Measurements from ENCODE around the gene GZMB.

The GZMB gene

DNA sequence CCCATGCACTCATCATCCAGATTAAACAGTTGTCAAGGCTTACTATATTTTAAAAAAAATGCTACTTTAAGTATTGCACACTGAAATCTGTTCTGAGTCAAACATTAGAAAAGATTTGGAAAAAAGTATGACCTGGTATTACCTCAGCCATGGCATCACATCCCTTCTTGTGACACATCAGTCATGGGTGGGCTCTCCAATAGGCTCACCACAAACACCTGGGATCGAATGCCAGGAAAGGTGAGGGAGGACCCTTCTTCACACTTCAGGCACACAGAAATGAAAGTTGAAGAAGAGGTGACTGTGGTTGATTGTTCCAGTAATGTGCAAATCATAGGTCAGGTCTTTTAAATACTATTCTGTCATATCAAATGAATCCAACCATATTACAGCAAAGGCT lies 36.6 kb upstream of the GZMB start:
- H3K9ac ChIP-seq (ENCODE audit: low read depth, low read length) = no peak overlapping the region
- H3K4me3 ChIP-seq (ENCODE audit: low read depth in 1 of 2, low read length in 2 of 2) = no peak overlapping the region
- no peaks in the 10 kb centered on the region for H3K27me3 ChIP-seq (ENCODE audit: insufficient read depth, low read length, poor library complexity)
- H3K4me2 ChIP-seq (ENCODE audit: insufficient read depth, low read length) = no peak overlapping the region
- DNase-seq = no peak
- no peak overlapping the region for H3K27ac ChIP-seq (ENCODE audit: low read length)
- TF ChIP-seq EZH2 (IDR thresholded peaks at IDR 0.05; ENCODE audit: borderline replicate concordance, low read depth, low read length, severe bottlenecking) (no peak), CTCF (IDR thresholded peaks at IDR 0.05; ENCODE audit: borderline replicate concordance, extremely low read depth, low read length, poor library complexity, severe bottlenecking) (no peak)
- H3K79me2 ChIP-seq (ENCODE audit: insufficient read depth, low read length) = no peaks in the 10 kb centered on the region
- no peak overlapping the region for H2AFZ ChIP-seq (ENCODE audit: low read depth, low read length)
- H3K4me1 ChIP-seq (ENCODE audit: insufficient read depth, low read length) = peaks cover 27% of the 10 kb centered on the region
- no peaks in the 10 kb centered on the region for H4K20me1 ChIP-seq (ENCODE audit: insufficient read depth, low read length)
- no peaks in the 10 kb centered on the region for H3K36me3 ChIP-seq (ENCODE audit: insufficient read depth, low read length)
- ATAC-seq (ENCODE audit: insufficient read depth, low read depth) = no peak
- no peaks in the 10 kb centered on the region for H3K9me3 ChIP-seq (ENCODE audit: insufficient read depth, low read length, severe bottlenecking)

- Histone ChIP-seq H3K4me1 (ENCODE audit: insufficient read depth, low read length) (peaks cover 23% of the 10 kb centered on the region), H3K36me3 (ENCODE audit: insufficient read depth, low read length) (no peaks in the 10 kb centered on the region), H3K79me2 (ENCODE audit: insufficient read depth, low read length) (no peaks in the 10 kb centered on the region), H3K27me3 (ENCODE audit: insufficient read depth, low read length, poor library complexity) (no peaks in the 10 kb centered on the region), H3K9ac (ENCODE audit: low read depth, low read length) (no peak overlapping the region), H3K4me2 (ENCODE audit: insufficient read depth, low read length) (no peak overlapping the region), H3K9me3 (ENCODE audit: insufficient read depth, low read length, severe bottlenecking) (no peaks in the 10 kb centered on the region), H4K20me1 (ENCODE audit: insufficient read depth, low read length) (no peaks in the 10 kb centered on the region), H2AFZ (ENCODE audit: low read depth, low read length) (no peak overlapping the region), H3K27ac (ENCODE audit: low read length) (no peak overlapping the region), H3K4me3 (ENCODE audit: low read depth in 1 of 2, low read length in 2 of 2) (no peak overlapping the region)
- DNase-seq (no peak), ATAC-seq (ENCODE audit: insufficient read depth, low read depth) (no peak)
- TF ChIP-seq EZH2 (IDR thresholded peaks at IDR 0.05; ENCODE audit: borderline replicate concordance, low read depth, low read length, severe bottlenecking) = no peak
- no peak for TF ChIP-seq CTCF (IDR thresholded peaks at IDR 0.05; ENCODE audit: borderline replicate concordance, extremely low read depth, low read length, poor library complexity, severe bottlenecking)
Observed at GRCh38 chr14:24669651-24670050, 35.7 kb upstream of the GZMB start.

- Histone ChIP-seq H3K36me3 (ENCODE audit: insufficient read depth, low read length) (no peaks in the 10 kb centered on the region), H2AFZ (ENCODE audit: low read depth, low read length) (no peak overlapping the region), H3K9me3 (ENCODE audit: insufficient read depth, low read length, severe bottlenecking) (no peaks in the 10 kb centered on the region), H3K4me2 (ENCODE audit: insufficient read depth, low read length) (no peak overlapping the region), H3K79me2 (ENCODE audit: insufficient read depth, low read length) (no peaks in the 10 kb centered on the region), H3K27me3 (ENCODE audit: insufficient read depth, low read length, poor library complexity) (peaks cover 20% of the 10 kb centered on the region), H3K4me3 (ENCODE audit: low read depth in 1 of 2, low read length in 2 of 2) (no peak overlapping the region), H3K9ac (ENCODE audit: low read depth, low read length) (no peak overlapping the region), H3K4me1 (ENCODE audit: insufficient read depth, low read length) (no peaks in the 10 kb centered on the region), H4K20me1 (ENCODE audit: insufficient read depth, low read length) (no peaks in the 10 kb centered on the region), H3K27ac (ENCODE audit: low read length) (no peak overlapping the region)
- peak; percentile 9 for DNase-seq
- ATAC-seq (ENCODE audit: insufficient read depth, low read depth) = peak; percentile 72
- TF ChIP-seq EZH2 (IDR thresholded peaks at IDR 0.05; ENCODE audit: borderline replicate concordance, low read depth, low read length, severe bottlenecking) (no peak), CTCF (IDR thresholded peaks at IDR 0.05; ENCODE audit: borderline replicate concordance, extremely low read depth, low read length, poor library complexity, severe bottlenecking) (no peak)
Observed at GRCh38 chr14:24665440-24665991, 31.5 kb upstream of the GZMB start.

GRCh38 chr14:24664366-24664765 lies 30.4 kb upstream of the GZMB start:
- TF ChIP-seq EZH2 (IDR thresholded peaks at IDR 0.05; ENCODE audit: borderline replicate concordance, low read depth, low read length, severe bottlenecking) = no peak
- no peak for TF ChIP-seq CTCF (IDR thresholded peaks at IDR 0.05; ENCODE audit: borderline replicate concordance, extremely low read depth, low read length, poor library complexity, severe bottlenecking)
- DNase-seq (no peak), ATAC-seq (ENCODE audit: insufficient read depth, low read depth) (no peak)
- Histone ChIP-seq H3K9me3 (ENCODE audit: insufficient read depth, low read length, severe bottlenecking) (no peaks in the 10 kb centered on the region), H3K4me1 (ENCODE audit: insufficient read depth, low read length) (no peaks in the 10 kb centered on the region), H3K4me2 (ENCODE audit: insufficient read depth, low read length) (no peak overlapping the region), H3K27ac (ENCODE audit: low read length) (no peak overlapping the region), H2AFZ (ENCODE audit: low read depth, low read length) (no peak overlapping the region), H3K4me3 (ENCODE audit: low read depth in 1 of 2, low read length in 2 of 2) (no peak overlapping the region), H4K20me1 (ENCODE audit: insufficient read depth, low read length) (no peaks in the 10 kb centered on the region), H3K79me2 (ENCODE audit: insufficient read depth, low read length) (no peaks in the 10 kb centered on the region), H3K27me3 (ENCODE audit: insufficient read depth, low read length, poor library complexity) (peaks cover 20% of the 10 kb centered on the region), H3K36me3 (ENCODE audit: insufficient read depth, low read length) (no peaks in the 10 kb centered on the region), H3K9ac (ENCODE audit: low read depth, low read length) (no peak overlapping the region)
